GM21515 (cell line): ENCODE results near the gene GULP1.

Experiments used
- ATAC-seq: cut with Tn5 transposase; IDR thresholded peaks from one replicate; pipeline ENCODE4 v1.9.1; 2021; ENCODE audit not compliant: unreplicated experiment

GULP1 gene

DNA sequence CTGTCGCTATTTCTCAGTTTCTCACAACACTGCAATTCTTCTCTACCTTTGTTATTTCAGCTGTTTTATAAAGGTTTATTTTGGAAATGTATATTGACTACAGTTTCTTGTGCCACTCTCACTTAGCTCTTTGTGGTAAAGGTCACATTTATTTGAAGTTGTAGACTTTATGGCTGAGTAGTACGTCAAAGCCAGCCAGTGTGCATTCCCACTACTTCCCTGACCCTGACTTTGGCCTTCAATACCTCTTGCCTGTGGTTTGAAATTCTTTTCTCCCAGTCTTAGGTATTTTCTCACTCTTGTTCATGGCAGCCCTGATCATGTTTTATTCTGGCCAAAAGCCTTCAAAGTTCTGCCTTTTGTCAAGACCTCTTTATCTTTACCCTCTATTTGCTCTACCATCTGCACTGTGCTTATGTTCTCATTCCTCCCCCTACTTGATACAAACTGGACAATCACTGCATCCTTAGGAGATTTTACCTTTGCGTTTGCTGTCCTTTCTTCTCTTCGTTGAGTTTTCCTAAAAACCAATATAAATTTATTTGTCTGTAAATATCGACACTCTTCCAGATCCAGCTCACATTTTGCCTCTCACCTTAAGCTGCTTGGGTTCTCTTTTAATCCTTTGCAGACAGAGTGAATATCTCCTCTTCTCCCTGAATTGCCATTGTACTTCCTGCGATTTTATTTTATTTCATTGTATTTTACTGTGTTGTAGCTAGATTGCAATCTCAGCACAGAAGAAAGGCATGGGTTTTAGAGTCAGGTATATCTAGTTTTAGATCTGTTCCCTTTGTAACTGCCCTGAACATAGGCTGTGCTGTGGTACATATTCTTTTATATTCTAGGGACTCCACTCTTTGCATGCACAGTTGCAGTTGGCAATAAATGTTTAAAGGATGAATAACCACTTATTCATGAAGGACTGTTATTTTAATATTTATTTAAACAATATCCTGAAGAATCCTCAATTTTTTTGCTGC is 31.2 kb downstream of the GULP1 start:
- no peak for ATAC-seq

- no peak for ATAC-seq
Observed at GRCh38 chr2:188324067-188324466, 32.4 kb downstream of the GULP1 start.

- no peak for ATAC-seq
Observed at GRCh38 chr2:188326290-188326668, 34.6 kb downstream of the GULP1 start.

- ATAC-seq, result no peak
Observed at GRCh38 chr2:188326669-188327301, 35.1 kb downstream of the GULP1 start.

GRCh38 chr2:188327518-188328213 is 36.0 kb downstream of the GULP1 start:
- no peak for ATAC-seq

DNA sequence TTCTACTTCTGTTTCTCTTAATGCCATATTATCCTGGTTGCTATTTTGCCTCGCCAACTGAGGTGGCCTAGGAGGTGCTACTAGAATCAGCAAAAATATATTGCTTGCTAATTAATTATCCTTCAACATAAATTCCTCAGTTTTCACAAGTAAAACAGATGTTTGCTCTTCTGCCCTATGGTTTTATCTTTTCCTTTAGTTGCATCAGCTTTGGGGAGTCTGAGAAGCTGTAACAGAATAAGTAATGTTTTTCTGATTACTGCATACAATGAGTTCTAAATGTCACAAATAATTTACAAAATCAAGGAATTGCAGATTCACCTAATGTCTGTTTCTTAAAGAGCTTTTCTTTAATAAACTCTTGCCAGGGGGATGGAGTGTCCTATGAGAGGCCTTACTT is 36.7 kb downstream of the GULP1 start:
- no peak for ATAC-seq

DNA sequence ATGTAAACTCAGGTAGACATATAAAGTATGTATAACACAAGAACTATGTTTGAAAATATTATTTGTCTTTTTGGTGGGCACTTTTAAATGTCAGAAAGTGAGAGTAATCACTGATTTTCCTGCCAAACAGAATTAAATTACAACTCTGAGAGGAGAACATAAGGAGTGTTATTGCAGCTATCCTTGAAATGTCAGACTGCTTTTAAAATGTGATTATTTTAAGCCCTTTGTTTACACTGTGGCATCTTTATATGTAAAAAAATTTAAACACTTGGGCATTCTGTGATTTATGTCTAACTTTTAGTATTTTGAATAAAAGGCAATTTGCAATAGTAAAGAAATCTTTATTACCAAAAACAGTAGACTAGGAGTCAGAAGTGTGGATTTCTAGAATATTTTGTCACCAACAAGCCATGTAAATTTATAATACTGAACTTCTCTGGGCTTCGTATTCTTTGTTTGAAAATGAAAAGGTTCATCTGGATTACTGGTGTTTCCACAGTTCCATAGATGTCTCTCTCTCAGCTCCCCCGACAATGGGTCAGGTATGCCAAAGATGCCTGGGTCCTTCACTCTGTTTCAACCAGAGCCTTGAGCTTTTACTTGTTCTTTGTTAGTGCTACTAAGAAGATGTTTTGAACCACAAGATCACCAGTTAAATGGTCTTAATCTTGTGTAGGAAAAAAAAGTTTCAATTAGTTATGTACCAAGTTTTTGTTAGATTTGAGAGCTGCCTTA is 38.8 kb downstream of the GULP1 start:
- ATAC-seq, result no peak

DNA sequence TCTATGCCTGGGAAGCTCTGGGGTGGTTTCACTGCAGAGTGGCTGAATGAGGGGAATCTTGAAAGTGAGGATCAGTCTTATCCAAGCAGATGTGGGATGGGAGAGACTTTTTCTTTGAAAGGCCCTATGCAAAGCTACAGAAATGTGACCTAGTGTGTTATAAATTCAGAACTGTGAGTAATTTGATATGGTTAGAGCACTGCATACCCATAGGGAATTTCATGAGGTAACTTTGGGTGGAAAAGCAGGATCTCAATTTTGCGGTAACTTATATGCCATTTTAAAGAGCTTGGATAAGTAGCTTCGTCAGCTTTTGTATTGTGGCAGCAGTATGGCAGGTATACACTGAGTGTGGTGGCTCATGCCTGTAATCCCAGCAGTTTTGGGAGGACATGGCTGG is 40.9 kb downstream of the GULP1 start:
- ATAC-seq, result no peak

- ATAC-seq, result no peak
Observed at GRCh38 chr2:188333751-188334524, 42.3 kb downstream of the GULP1 start.

DNA sequence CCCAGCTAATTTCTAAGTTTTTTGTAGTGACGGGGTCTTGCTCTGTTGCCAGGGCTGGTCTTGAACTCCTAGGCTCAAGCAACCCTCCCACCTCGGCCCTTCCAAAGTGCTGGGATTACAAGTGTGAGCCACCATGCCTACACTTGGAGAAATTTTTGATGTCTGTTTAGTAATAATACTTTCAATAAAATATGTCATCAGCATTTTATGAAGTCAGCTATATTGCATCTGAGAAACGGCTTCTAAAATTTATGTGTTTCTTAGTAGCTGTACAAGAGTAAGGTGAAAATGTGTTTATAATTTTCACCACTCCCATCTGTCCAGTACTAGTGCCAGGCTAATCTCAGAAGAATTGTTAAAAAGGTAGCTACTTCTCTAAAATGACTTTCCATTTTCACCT is 46.8 kb downstream of the GULP1 start:
- no peak for ATAC-seq

DNA sequence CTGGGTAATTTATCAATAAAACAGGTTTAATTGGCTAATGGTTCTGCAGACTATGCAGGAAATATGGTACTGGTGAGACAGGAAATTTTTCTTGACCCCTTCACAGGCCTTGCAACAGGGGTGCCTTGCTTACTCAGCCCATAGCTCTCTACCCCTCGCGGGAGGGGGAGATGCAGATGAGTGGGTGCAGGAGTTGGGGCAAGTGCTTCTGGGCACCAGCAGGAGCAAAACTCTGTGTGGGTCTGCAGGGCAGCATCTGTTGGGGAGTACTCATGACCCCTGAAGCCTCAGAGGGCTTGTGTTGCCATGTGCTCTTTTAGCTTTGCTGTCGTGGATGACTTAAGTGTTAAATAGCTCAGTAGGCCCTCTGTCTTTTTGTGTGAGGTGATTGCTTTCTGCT is 48.6 kb downstream of the GULP1 start:
- ATAC-seq, result no peak

- ATAC-seq, result no peak
Observed at GRCh38 chr2:188345020-188345419, 53.3 kb downstream of the GULP1 start.

GRCh38 chr2:188345426-188345825 is 53.8 kb downstream of the GULP1 start:
- ATAC-seq, result no peak

- no peak for ATAC-seq
Observed at GRCh38 chr2:188345831-188346458, 54.3 kb downstream of the GULP1 start.

- ATAC-seq, result no peak
Observed at GRCh38 chr2:188349019-188349418, 57.3 kb downstream of the GULP1 start.

DNA sequence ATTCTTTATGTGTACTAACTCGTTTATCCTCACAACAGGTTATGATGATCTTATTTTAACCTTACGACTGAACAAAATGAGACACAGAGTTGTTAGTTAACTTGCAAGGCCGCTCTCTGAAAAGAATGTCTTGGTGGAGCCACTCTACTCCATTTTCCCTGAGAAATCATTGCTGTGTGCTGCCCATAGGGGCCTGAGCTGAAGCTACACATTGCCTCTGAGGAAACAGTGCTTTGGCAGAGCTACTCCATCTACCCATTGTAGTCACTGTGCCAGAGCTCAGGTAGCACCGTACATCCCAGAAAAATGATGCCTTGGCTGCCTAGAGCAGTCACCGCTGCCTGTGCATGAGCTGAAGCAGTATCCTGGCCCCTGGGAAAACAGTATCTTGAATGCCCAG is 61.6 kb downstream of the GULP1 start:
- no peak for ATAC-seq

GRCh38 chr2:188360485-188361263 is 69.0 kb downstream of the GULP1 start:
- ATAC-seq, result no peak

DNA sequence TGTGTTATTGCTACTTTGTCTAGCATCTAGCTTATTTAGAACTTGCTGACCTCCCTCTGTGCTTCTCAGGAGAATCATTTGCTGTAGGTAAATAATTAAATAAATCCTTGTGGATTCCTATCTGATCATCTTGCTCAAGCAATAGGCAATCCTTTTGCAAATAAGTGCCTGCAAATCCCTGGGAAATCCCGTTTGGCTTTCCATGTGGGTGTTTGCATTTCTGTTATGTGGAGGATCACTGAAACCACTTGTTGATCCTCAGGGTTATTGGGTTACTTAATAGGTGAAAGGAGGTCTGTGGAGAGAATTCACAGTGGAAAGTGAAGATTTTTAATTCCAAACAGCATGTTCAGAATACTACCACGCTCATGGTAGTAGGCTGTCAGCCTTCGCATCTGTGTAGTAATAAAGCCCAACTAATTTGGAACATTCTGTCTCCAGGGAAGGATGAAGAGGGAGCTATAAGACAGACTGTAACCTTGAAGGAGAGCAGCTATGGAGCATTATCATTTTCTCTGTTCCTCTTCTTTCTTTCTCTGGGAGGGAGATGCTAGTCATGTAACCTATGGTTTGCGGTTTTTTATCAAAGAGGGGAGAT is 72.5 kb downstream of the GULP1 start:
- no peak for ATAC-seq
